GM23338 (cell line): ENCODE results near the gene CELF2. TPM values are rescaled to one million over a fixed set of nuclear protein-coding genes. Genes with fewer than 3 reads are reported as not detected.
A peak's percentile ranks its signal among the peaks of the same experiment; 100 is the strongest.

Experiments
- ATAC-seq: fragments of 200-7000 bp; cut with Tn5 transposase; 3 replicates; pipeline ENCODE4 v1.9.1; 2020
- DNase-seq: peaks from one replicate; pipeline ENCODE4 v3.0.0-alpha.2; 2015; ENCODE audit warnings: low spot score
- H2AFZ ChIP-seq: fragments of 200-600 bp; sonication (generic); 2 replicates; pipeline ENCODE4 v1.8.0; 2016; ENCODE audit warnings: antibody characterized with exemption, mild to moderate bottlenecking, moderate library complexity
- H3F3A ChIP-seq: fragments of 200-600 bp; sonication (generic); replicated peaks from 2 replicates; pipeline ENCODE4 v1.8.0; 2017; ENCODE audit warnings: antibody characterized with exemption, mixed run types, low read depth
- H3K27ac ChIP-seq: fragments of 200-600 bp; sonication (generic); 2 replicates; pipeline ENCODE4 v1.6.1; 2016; ENCODE audit warnings: low read depth
- H3K27me3 ChIP-seq: fragments of 200-600 bp; sonication (generic); 2 replicates; pipeline ENCODE4 v1.8.0; 2016; ENCODE audit warnings: mild to moderate bottlenecking, mixed run types, moderate library complexity; ENCODE audit not compliant: insufficient read depth
- H3K36me3 ChIP-seq: fragments of 200-600 bp; sonication (generic); 2 replicates; pipeline ENCODE4 v1.8.0; 2016; ENCODE audit warnings: mild to moderate bottlenecking; ENCODE audit not compliant: insufficient read depth
- H3K4me1 ChIP-seq: fragments of 200-600 bp; sonication (generic); 2 replicates; pipeline ENCODE4 v1.8.0; 2016; ENCODE audit warnings: mild to moderate bottlenecking, moderate library complexity; ENCODE audit not compliant: insufficient read depth
- H3K4me2 ChIP-seq: fragments of 200-600 bp; sonication (generic); 2 replicates; pipeline ENCODE4 v1.7.1; 2017; ENCODE audit warnings: mixed run types
- H3K4me3 ChIP-seq: fragments of 200-600 bp; sonication (generic); 2 replicates; pipeline ENCODE4 v1.6.1; 2016; ENCODE audit warnings: mixed run types
- H3K79me2 ChIP-seq: fragments of 200-600 bp; sonication (generic); replicated peaks from 2 replicates; pipeline ENCODE4 v1.8.0; 2017; ENCODE audit warnings: mild to moderate bottlenecking; ENCODE audit not compliant: insufficient read depth
- H3K9me2 ChIP-seq: fragments of 200-600 bp; sonication (generic); 2 replicates; pipeline ENCODE4 v1.8.0; 2017; ENCODE audit not compliant: insufficient read depth
- H4K20me1 ChIP-seq: fragments of 200-600 bp; sonication (generic); replicated peaks from 2 replicates; pipeline ENCODE4 v1.8.0; 2017; ENCODE audit warnings: mild to moderate bottlenecking; ENCODE audit not compliant: insufficient read depth
- H3K27ac Mint-ChIP-seq: 2 replicates; pipeline ENCODE4 v1.8.0; 2020; ENCODE audit warnings: inconsistent platforms, mild to moderate bottlenecking, moderate library complexity, mixed read lengths
- H3K27me3 Mint-ChIP-seq: 3 replicates; pipeline ENCODE4 v1.8.0; 2022; ENCODE audit warnings: low read depth, mild to moderate bottlenecking, moderate library complexity, mixed read lengths, inconsistent platforms; ENCODE audit not compliant: insufficient read depth, poor library complexity
- H3K36me3 Mint-ChIP-seq: 3 replicates; pipeline ENCODE4 v1.8.0; 2021; ENCODE audit warnings: low read depth, mild to moderate bottlenecking, inconsistent platforms, moderate library complexity, mixed read lengths
- H3K4me1 Mint-ChIP-seq: 3 replicates; pipeline ENCODE4 v1.8.0; 2020; ENCODE audit warnings: mild to moderate bottlenecking, inconsistent platforms, mixed read lengths
- H3K4me3 Mint-ChIP-seq: 3 replicates; pipeline ENCODE4 v1.8.0; 2021; ENCODE audit warnings: moderate library complexity, mild to moderate bottlenecking, inconsistent platforms, mixed read lengths
- H3K9me3 Mint-ChIP-seq: 3 replicates; pipeline ENCODE4 v1.8.0; 2020; ENCODE audit warnings: moderate library complexity, mild to moderate bottlenecking, inconsistent platforms, mixed read lengths
- CREB1 ChIP-seq: fragments of 250-450 bp; sonication (Bioruptor Pico); IDR thresholded peaks from 2 replicates; pipeline ENCODE4 v1.5.0; 2020; ENCODE audit warnings: low read depth, mild to moderate bottlenecking, moderate library complexity
- CTCF ChIP-seq, 2 experiments: fragments of 200-600 bp in 1 of 2; sonication (generic) in 1 of 2; conservative IDR thresholded peaks; 2 replicates each; pipeline versions ENCODE4 v1.5.1 to v1.6.1; 2016 to 2017; ENCODE audit warnings: antibody characterized with exemption in 2 of 2, low read depth in 2 of 2, mild to moderate bottlenecking in 2 of 2, moderate library complexity in 1 of 2
- EZH2phosphoT487 ChIP-seq: fragments of 200-600 bp; sonication (generic); IDR thresholded peaks from one replicate; pipeline ENCODE4 v1.8.1; 2018; ENCODE audit warnings: antibody characterized with exemption; ENCODE audit not compliant: unreplicated experiment
- JUNB ChIP-seq: IDR thresholded peaks from one replicate; pipeline ENCODE4 v1.6.1; 2016; ENCODE audit warnings: antibody characterized with exemption; ENCODE audit not compliant: unreplicated experiment
- NANOG ChIP-seq: IDR thresholded peaks from 2 replicates; pipeline ENCODE4 v1.6.1; 2016; ENCODE audit warnings: antibody characterized with exemption, borderline replicate concordance
- POLR2AphosphoS5 ChIP-seq: IDR thresholded peaks from 2 replicates; pipeline ENCODE4 v1.6.1; 2016; ENCODE audit warnings: antibody characterized with exemption, low read depth
- REST ChIP-seq: IDR thresholded peaks from one replicate; pipeline ENCODE4 v1.6.1; 2018; ENCODE audit warnings: antibody characterized with exemption; ENCODE audit not compliant: unreplicated experiment
- ZNF114 ChIP-seq: fragments of 250-450 bp; sonication (Bioruptor Pico); IDR thresholded peaks from 2 replicates; pipeline ENCODE4 v1.5.0; 2020; ENCODE audit warnings: mild to moderate bottlenecking, moderate library complexity
- ZNF462 ChIP-seq: fragments of 250-450 bp; sonication (Bioruptor Pico); IDR thresholded peaks from 2 replicates; pipeline ENCODE4 v1.5.0; 2020; ENCODE audit warnings: mild to moderate bottlenecking, moderate library complexity
- polyA plus RNA-seq: library from polyadenylated mRNA; unstranded; fragments of >200 nt; fragmentation: Nextera tagmentation; extraction: Ambion mirVana; gene quantifications from 2 replicates; pipeline ENCODE4 v1.2.1, GENCODE V29; 2016
- total RNA-seq: library from RNA; depleted of rRNA; stranded (reverse); fragments of >200 nt; shearing (Covaris generic); gene quantifications from 2 replicates; pipeline ENCODE4 v1.2.3, GENCODE V29; 2014

Gene CELF2
- total and polyA plus RNA-seq, 2 experiments from 2014 or later: 18.1 to 22.5 TPM

GRCh38 chr10:11147722-11148121 lies 130.1 kb downstream of the CELF2 start:
- TF ChIP-seq JUNB: no peak
- TF ChIP-seq ZNF462 (CRISPR knock-in tag): no peak
- no peak for TF ChIP-seq REST
- no peak for TF ChIP-seq NANOG
- TF ChIP-seq EZH2phosphoT487: no peak
- TF ChIP-seq CREB1: no peak
- TF ChIP-seq POLR2AphosphoS5: no peak
- TF ChIP-seq CTCF (conservative IDR thresholded peaks at IDR 0.05; ENCODE audit: low read depth in 2 of 2): no peak
- TF ChIP-seq ZNF114 (CRISPR knock-in tag): no peak
- Mint-ChIP-seq H3K4me1 (peaks cover 68% of the 10 kb centered on the region), H3K36me3 (peaks cover 4% of the 10 kb centered on the region; the same call in 1 of the 3 replicates), H3K4me3 (no peak overlapping the region), H3K9me3 (no peaks in the 10 kb centered on the region), H3K27ac (no peak overlapping the region; the same call in 1 of the 2 replicates), H3K27me3 (no peaks in the 10 kb centered on the region)
- no peaks in the 10 kb centered on the region for H3K9me2 ChIP-seq
- no peaks in the 10 kb centered on the region for H3K79me2 ChIP-seq
- no peaks in the 10 kb centered on the region for H4K20me1 ChIP-seq
- H3F3A ChIP-seq: peaks cover 7% of the 10 kb centered on the region
- H3K36me3 ChIP-seq: no peaks in the 10 kb centered on the region
- no peak overlapping the region for H2AFZ ChIP-seq
- 0 out of 2 replicates have a peak overlapping the region, but pooled peaks have one; percentile 53 for H3K27ac ChIP-seq
- peaks cover 66% of the 10 kb centered on the region for H3K4me1 ChIP-seq
- ATAC-seq: peak; percentile 21; the same call in 2 of the 3 replicates
- H3K4me3 ChIP-seq: no peak overlapping the region
- no peaks in the 10 kb centered on the region for H3K27me3 ChIP-seq
- peak overlapping the region; percentile 7 for H3K4me2 ChIP-seq
- DNase-seq: peak; percentile 34
